ENCODE measurements around the gene KMT2C.
A peak's percentile ranks its signal among the peaks of the same experiment; 100 is the strongest.

DNA sequence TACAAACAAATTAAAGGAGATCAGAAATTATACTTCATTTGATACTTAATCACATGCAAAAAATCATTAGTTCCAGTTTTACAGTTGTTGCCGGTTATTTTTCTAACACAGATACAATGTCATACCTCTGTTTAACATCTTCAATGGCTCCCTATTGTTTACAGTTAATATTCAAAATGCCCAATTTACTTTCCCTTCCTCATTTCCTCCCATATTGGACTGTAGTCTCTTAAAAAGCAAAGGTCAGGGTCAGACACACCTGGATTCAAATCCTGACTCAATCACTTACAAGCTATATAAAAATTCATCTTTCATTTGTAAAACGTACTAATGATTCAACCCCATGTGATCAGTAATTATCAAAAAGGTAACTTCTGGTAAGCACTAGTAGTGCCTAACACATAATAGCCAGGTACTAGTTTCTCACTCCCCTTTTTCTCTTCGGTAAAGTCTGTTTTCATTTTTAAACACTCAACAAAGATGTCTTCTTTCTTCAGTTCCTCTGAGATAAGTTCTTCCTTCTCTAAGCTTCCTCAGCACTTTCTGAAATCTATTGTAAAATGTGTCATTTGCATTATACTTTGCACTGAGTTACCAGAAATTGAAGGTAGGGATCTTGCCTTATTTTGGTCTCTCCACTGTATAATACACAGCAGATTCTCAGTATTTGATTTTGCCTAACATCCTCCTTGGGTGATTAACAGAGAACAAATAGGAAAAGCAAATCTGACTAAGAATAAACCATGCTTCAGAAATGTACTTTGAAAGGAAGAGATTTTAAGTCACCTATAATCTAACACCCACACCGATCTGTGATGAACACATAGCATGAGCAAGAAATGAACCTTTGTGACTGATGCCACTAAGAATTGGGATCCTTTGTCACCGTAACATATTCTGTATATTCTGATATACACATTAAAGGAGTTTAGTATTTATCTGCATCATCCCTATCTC, 16.1 kb downstream of the KMT2C start:
- TF ChIP-seq POLR2A (IDR thresholded peaks at IDR 0.05; ENCODE audit: low read depth, low read length) (no peak), TAF1 (IDR thresholded peaks at IDR 0.05; ENCODE audit: low read depth, low read length) (no peak), SPI1 (IDR thresholded peaks at IDR 0.05; ENCODE audit: low read depth, low read length) (peak; percentile 51; the same call in 1 of the 2 replicates), POLR2AphosphoS5 (IDR thresholded peaks at IDR 0.05; ENCODE audit: low read depth, low read length) (no peak)

Measured in GM12891 (cell line).